SK-N-SH (cell line): ENCODE results near the gene KRTAP5-5. TPM values are rescaled to one million over a fixed set of nuclear protein-coding genes. Genes with fewer than 3 reads are reported as not detected.
"Not testable (repeated sequence)": the region's sequence is repeated elsewhere in the genome, so short reads cannot be mapped to it uniquely, and the experiment has no call there.

ENCODE experiments used
- CTCF ChIA-PET: fragments of 300-600, 350-600 bp; formaldehyde crosslinking; extraction: SDS; loops from one replicate; lab custom pipeline; 2021; lab: Yijun Ruan, JAX
- POLR2A ChIA-PET: fragments of 350-600 bp; sonication (Branson Sonifier 250); formaldehyde crosslinking; extraction: SDS; loops from one replicate; lab custom pipeline; 2020; ENCODE audit warnings: antibody characterized with exemption, inconsistent platforms; lab: Yijun Ruan, JAX
- DNase-seq: peaks from one replicate; pipeline ENCODE4 v3.0.0; 2012
- H2AFZ ChIP-seq: fragments of 200-600 bp; sonication (generic); 2 replicates; pipeline ENCODE4 v1.8.1; 2016; ENCODE audit warnings: antibody characterized with exemption, mild to moderate bottlenecking, low read depth
- H3F3A ChIP-seq: fragments of 200-600 bp; sonication (generic); replicated peaks from 2 replicates; pipeline ENCODE3; 2016; ENCODE audit warnings: antibody characterized with exemption, mild to moderate bottlenecking; ENCODE audit not compliant: insufficient read depth
- H3K27ac ChIP-seq, 2 experiments: fragments of 200-500 bp in 1 of 2; fragments of 200-600 bp in 1 of 2; sonication (Bioruptor generic) in 1 of 2; sonication (generic), shearing (Covaris generic) in 1 of 2; 2 replicates each; pipeline versions ENCODE4 v1.5.1 to v1.6.1; 2014 to 2016; ENCODE audit warnings: low read depth in 2 of 2, inconsistent platforms in 1 of 2, low read length in 1 of 2, mild to moderate bottlenecking in 1 of 2, mixed read lengths in 1 of 2
- H3K27me3 ChIP-seq: fragments of 200-600 bp; sonication (generic), shearing (Covaris generic); 2 replicates; pipeline ENCODE4 v1.6.1; 2016; ENCODE audit warnings: mixed run types; ENCODE audit not compliant: insufficient read depth
- H3K36me3 ChIP-seq, 2 experiments: fragments of 200-500 bp in 1 of 2; fragments of 200-600 bp in 1 of 2; sonication (Bioruptor generic) in 1 of 2; sonication (generic) in 1 of 2; replicated peaks in 1 of 2; 2 replicates each; pipeline versions ENCODE3 to v1.5.1; 2014 to 2016; ENCODE audit warnings: low read length in 1 of 2, mild to moderate bottlenecking in 1 of 2; ENCODE audit not compliant: insufficient read depth in 2 of 2, control insufficient read depth in 1 of 2
- H3K4me1 ChIP-seq, 2 experiments: fragments of 200-500 bp in 1 of 2; fragments of 200-600 bp in 1 of 2; sonication (Bioruptor generic) in 1 of 2; sonication (generic), shearing (Covaris generic) in 1 of 2; 2 replicates each; pipeline versions ENCODE4 v1.5.1 to v1.6.1; 2014 to 2016; ENCODE audit warnings: low read depth in 1 of 2, low read length in 1 of 2, mixed run types in 1 of 2; ENCODE audit not compliant: insufficient read depth in 2 of 2, control insufficient read depth in 1 of 2
- H3K4me2 ChIP-seq: fragments of 200-600 bp; sonication (generic), shearing (Covaris generic); 2 replicates; pipeline ENCODE4 v1.6.1; 2017; ENCODE audit warnings: mixed run types
- H3K4me3 ChIP-seq, 2 experiments: fragments of 200-500 bp in 1 of 2; fragments of 200-600 bp in 1 of 2; sonication (Bioruptor generic) in 1 of 2; sonication (generic), shearing (Covaris generic) in 1 of 2; 2 replicates each; pipeline versions ENCODE4 v1.5.1 to v1.8.1; 2014 to 2016; ENCODE audit warnings: low read depth in 2 of 2, inconsistent platforms in 1 of 2, low read length in 1 of 2, mild to moderate bottlenecking in 1 of 2, mixed read lengths in 1 of 2, moderate library complexity in 1 of 2
- H3K79me2 ChIP-seq: fragments of 200-600 bp; sonication (generic); 2 replicates; pipeline ENCODE4 v1.8.1; 2017; ENCODE audit warnings: mild to moderate bottlenecking; ENCODE audit not compliant: insufficient read depth
- H3K9ac ChIP-seq: fragments of 200-600 bp; sonication (generic); 2 replicates; pipeline ENCODE4 v1.6.1; 2017; ENCODE audit warnings: mixed run types
- H3K9me2 ChIP-seq: fragments of 200-600 bp; sonication (generic); 2 replicates; pipeline ENCODE4 v1.6.1; 2017; ENCODE audit warnings: mixed run types
- H3K9me3 ChIP-seq: fragments of 200-600 bp; sonication (generic); 2 replicates; pipeline ENCODE4 v1.6.1; 2017; ENCODE audit warnings: mixed run types, mild to moderate bottlenecking, moderate library complexity
- H4K20me1 ChIP-seq: fragments of 200-600 bp; sonication (generic); 2 replicates; pipeline ENCODE4 v1.6.1; 2017; ENCODE audit warnings: mild to moderate bottlenecking, mixed run types; ENCODE audit not compliant: insufficient read depth
- EP300 ChIP-seq, 2 experiments: IDR thresholded peaks; 2 replicates each; pipeline versions ENCODE4 v1.4.0 to v1.6.1; 2012; ENCODE audit warnings: borderline replicate concordance in 1 of 2, low read depth in 1 of 2, low read length in 1 of 2
- GABPA ChIP-seq: IDR thresholded peaks from 2 replicates; pipeline ENCODE4 v1.4.0; 2012; ENCODE audit warnings: low read depth, mild to moderate bottlenecking
- IRF3 ChIP-seq: fragments of 150-350 bp; IDR thresholded peaks from 2 replicates; pipeline ENCODE4 v1.6.1; 2016; ENCODE audit warnings: mild to moderate bottlenecking, low read depth, low read length
- MXI1 ChIP-seq: IDR thresholded peaks from 2 replicates; pipeline ENCODE4 v1.6.1; 2012; ENCODE audit warnings: mild to moderate bottlenecking, low read depth, low read length, improper control_type of control experiment
- PBX3 ChIP-seq: IDR thresholded peaks from 2 replicates; pipeline ENCODE4; 2012
- REST ChIP-seq: IDR thresholded peaks from 2 replicates; pipeline ENCODE4 v1.6.1; 2012; ENCODE audit warnings: mild to moderate bottlenecking, low read depth, low read length, moderate library complexity
- TAF1 ChIP-seq: IDR thresholded peaks from 2 replicates; pipeline ENCODE4 v1.6.1; 2012; ENCODE audit warnings: low read depth, mild to moderate bottlenecking, low read length, moderate library complexity, borderline replicate concordance
- TCF12 ChIP-seq: IDR thresholded peaks from 2 replicates; pipeline ENCODE4 v1.4.0; 2012
- WGBS: methylation state at CpG from one replicate; pipeline ENCODE4 v1.1.6; 2017; ENCODE audit warnings: low lambda C conversion rate; 5-methylcytosine and 5-hydroxymethylcytosine counted together
- polyA plus RNA-seq, 3 experiments: library from polyadenylated mRNA; depleted of rRNA; stranded (reverse); fragments of >200 nt; gene quantifications; 2 replicates each; pipeline ENCODE4 v1.2.3, GENCODE V29; 2012
- TF ChIP-seq, protein P1 (sequence below): fragments of 150-350 bp; IDR thresholded peaks from 2 replicates; pipeline ENCODE4 v1.6.1; 2017; ENCODE audit warnings: antibody characterized with exemption, low read length, low read depth, borderline replicate concordance

Gene KRTAP5-5
- polyA plus RNA-seq, 1 of the 3 experiments (the other 2 are of a cell fraction) = not detected

DNA sequence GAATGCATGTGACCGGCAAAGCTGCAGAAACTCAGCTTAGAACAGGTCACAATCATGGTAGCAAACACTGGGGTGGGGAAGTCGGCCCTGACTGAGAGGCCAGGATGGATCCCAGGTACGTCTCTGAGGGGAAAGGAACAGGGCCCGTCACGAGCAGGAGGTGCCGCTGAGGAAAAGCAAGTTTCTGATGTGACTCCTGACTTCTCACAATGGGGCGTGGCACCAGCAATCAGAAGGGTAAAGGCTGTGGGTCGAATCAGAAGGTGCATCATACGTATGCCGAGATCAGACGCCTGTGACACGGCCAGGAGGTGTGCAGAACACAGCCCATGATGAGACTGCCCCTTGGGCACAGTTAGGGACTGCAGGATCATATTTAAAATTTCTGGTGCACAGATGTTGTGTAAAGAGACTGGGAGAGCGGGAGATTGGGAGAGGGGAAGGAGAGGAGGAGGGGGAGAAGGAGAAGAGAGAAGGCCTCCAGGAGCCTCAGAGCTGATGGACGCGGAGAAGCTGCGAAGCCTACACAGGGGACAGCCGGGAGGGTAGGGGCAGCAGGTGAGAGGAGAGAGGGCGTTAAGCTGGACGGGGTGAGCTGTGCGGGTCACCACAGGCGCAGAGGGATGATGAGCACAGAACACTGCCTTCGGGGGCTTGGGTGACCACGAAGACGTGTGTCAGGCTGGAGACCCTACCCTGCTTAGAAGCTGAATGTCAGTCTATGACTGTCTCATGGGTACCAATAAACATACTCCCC is 30.7 kb downstream of the KRTAP5-5 start:
- POLR2A ChIA-PET = no interaction called here

GRCh38 chr11:1661454-1662269 is 32.1 kb downstream of the KRTAP5-5 start:
- DNase-seq, H3F3A ChIP-seq, H2AFZ ChIP-seq, H3K27me3 ChIP-seq, H3K27ac ChIP-seq, H3K4me2 ChIP-seq, H3K79me2 ChIP-seq, POLR2A ChIA-PET, H3K36me3 ChIP-seq, H3K9me3 ChIP-seq, H3K4me3 ChIP-seq, H3K9me2 ChIP-seq, H3K4me1 ChIP-seq, H4K20me1 ChIP-seq, H3K9ac ChIP-seq: not testable (repeated sequence)
- 38% methylated on average over 4 of the region's 25 CpGs for WGBS
- CTCF ChIA-PET = interaction anchor here (1.3 kb wide), 1 partner anchor 221 kb away, joined by 3 read pairs; no protein-coding TSS in a partner anchor

More for the DNA sequence above, 30.7 kb downstream of the KRTAP5-5 start:
- Histone ChIP-seq H4K20me1 (no peaks in the 10 kb centered on the region), H3K4me1 (peaks cover 0 to 16% of the 10 kb centered on the region in 2 experiments; a peak in 1 of 4 replicates), H3K4me2 (no peak overlapping the region), H3K9me2 (no peaks in the 10 kb centered on the region), H3K9ac (no peak overlapping the region), H3F3A (no peaks in the 10 kb centered on the region), H3K27me3 (no peaks in the 10 kb centered on the region), H3K27ac (no peak overlapping the region), H3K36me3 (no peaks in the 10 kb centered on the region), H3K4me3 (no peak overlapping the region), H3K9me3 (no peaks in the 10 kb centered on the region), H3K79me2 (no peaks in the 10 kb centered on the region), H2AFZ (no peak overlapping the region)
- peak; percentile 52 for DNase-seq
- TF ChIP-seq PBX3 (no peak), TAF1 (no peak), MXI1 (no peak), GABPA (no peak), EP300 (IDR thresholded peaks at IDR 0.05; ENCODE audit: borderline replicate concordance in 1 of 2, low read depth in 1 of 2, low read length in 1 of 2) (no peak), IRF3 (no peak), TCF12 (no peak), REST (no peak)
- TF ChIP-seq, protein P1, sequence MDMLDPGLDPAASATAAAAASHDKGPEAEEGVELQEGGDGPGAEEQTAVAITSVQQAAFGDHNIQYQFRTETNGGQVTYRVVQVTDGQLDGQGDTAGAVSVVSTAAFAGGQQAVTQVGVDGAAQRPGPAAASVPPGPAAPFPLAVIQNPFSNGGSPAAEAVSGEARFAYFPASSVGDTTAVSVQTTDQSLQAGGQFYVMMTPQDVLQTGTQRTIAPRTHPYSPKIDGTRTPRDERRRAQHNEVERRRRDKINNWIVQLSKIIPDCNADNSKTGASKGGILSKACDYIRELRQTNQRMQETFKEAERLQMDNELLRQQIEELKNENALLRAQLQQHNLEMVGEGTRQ = no peak
- 51% methylated on average over 24 of the region's 24 CpGs for WGBS
- CTCF ChIA-PET = interaction anchor here (1.3 to 2.6 kb wide), 2 partner anchors 173 to 222 kb away, joined by 3 to 8 read pairs; no protein-coding TSS in a partner anchor

DNA sequence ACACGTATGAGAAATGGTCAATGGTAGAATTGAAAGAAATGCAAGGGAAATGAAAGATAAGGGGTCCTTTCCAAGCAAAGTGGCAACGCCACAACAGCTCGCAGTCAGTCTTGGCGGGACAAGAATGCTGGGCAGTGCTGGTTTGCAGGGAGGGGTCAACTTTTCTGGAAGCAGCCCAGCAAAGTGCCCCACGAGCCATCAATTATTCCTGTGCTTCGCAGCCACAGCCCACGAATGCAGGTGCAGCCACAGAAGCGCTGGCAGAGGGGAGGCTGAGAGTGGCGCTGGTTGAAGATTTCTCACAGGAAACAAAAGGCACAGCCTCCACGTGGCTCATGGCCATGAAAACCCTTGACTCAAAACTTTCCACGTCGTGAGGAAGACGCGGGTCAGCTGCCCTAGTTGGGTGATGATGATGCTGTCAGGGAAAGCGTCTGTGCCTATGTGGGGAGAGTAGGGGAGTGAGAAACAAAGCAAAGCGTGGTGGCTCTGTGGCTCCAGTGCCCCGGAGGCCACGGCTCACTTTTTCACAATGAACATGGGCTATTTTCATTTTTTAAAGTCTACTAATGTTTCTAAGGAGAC is 33.2 kb downstream of the KRTAP5-5 start:
- CTCF ChIA-PET, H3K4me1 ChIP-seq, POLR2A ChIA-PET, DNase-seq, H3K36me3 ChIP-seq, H3F3A ChIP-seq, H2AFZ ChIP-seq, H3K79me2 ChIP-seq, H3K9ac ChIP-seq, H3K27ac ChIP-seq, H3K27me3 ChIP-seq, H3K4me2 ChIP-seq, H3K9me2 ChIP-seq, H3K4me3 ChIP-seq, H4K20me1 ChIP-seq, H3K9me3 ChIP-seq: not testable (repeated sequence)
- 46% methylated on average over 18 of the region's 18 CpGs for WGBS
